SK-N-SH (cell line): ENCODE data around the gene AJM1. TPM values are rescaled to one million over a fixed set of nuclear protein-coding genes. Genes with fewer than 3 reads are reported as not detected.

Source experiments
- CTCF ChIA-PET: fragments of 300-600, 350-600 bp; formaldehyde crosslinking; extraction: SDS; loops from one replicate; lab custom pipeline; 2021; lab: Yijun Ruan, JAX
- POLR2A ChIA-PET: fragments of 350-600 bp; sonication (Branson Sonifier 250); formaldehyde crosslinking; extraction: SDS; loops from one replicate; lab custom pipeline; 2020; ENCODE audit warnings: antibody characterized with exemption, inconsistent platforms; lab: Yijun Ruan, JAX
- DNase-seq: peaks from one replicate; pipeline ENCODE4 v3.0.0; 2012
- H2AFZ ChIP-seq: fragments of 200-600 bp; sonication (generic); 2 replicates; pipeline ENCODE4 v1.8.1; 2016; ENCODE audit warnings: antibody characterized with exemption, mild to moderate bottlenecking, low read depth
- H3F3A ChIP-seq: fragments of 200-600 bp; sonication (generic); replicated peaks from 2 replicates; pipeline ENCODE3; 2016; ENCODE audit warnings: antibody characterized with exemption, mild to moderate bottlenecking; ENCODE audit not compliant: insufficient read depth
- H3K27ac ChIP-seq, 2 experiments: fragments of 200-500 bp in 1 of 2; fragments of 200-600 bp in 1 of 2; sonication (Bioruptor generic) in 1 of 2; sonication (generic), shearing (Covaris generic) in 1 of 2; 2 replicates each; pipeline versions ENCODE4 v1.5.1 to v1.6.1; 2014 to 2016; ENCODE audit warnings: low read depth in 2 of 2, inconsistent platforms in 1 of 2, low read length in 1 of 2, mild to moderate bottlenecking in 1 of 2, mixed read lengths in 1 of 2
- H3K27me3 ChIP-seq: fragments of 200-600 bp; sonication (generic), shearing (Covaris generic); 2 replicates; pipeline ENCODE4 v1.6.1; 2016; ENCODE audit warnings: mixed run types; ENCODE audit not compliant: insufficient read depth
- H3K36me3 ChIP-seq, 2 experiments: fragments of 200-500 bp in 1 of 2; fragments of 200-600 bp in 1 of 2; sonication (Bioruptor generic) in 1 of 2; sonication (generic) in 1 of 2; replicated peaks in 1 of 2; 2 replicates each; pipeline versions ENCODE3 to v1.5.1; 2014 to 2016; ENCODE audit warnings: low read length in 1 of 2, mild to moderate bottlenecking in 1 of 2; ENCODE audit not compliant: insufficient read depth in 2 of 2, control insufficient read depth in 1 of 2
- H3K4me1 ChIP-seq, 2 experiments: fragments of 200-500 bp in 1 of 2; fragments of 200-600 bp in 1 of 2; sonication (Bioruptor generic) in 1 of 2; sonication (generic), shearing (Covaris generic) in 1 of 2; 2 replicates each; pipeline versions ENCODE4 v1.5.1 to v1.6.1; 2014 to 2016; ENCODE audit warnings: low read depth in 1 of 2, low read length in 1 of 2, mixed run types in 1 of 2; ENCODE audit not compliant: insufficient read depth in 2 of 2, control insufficient read depth in 1 of 2
- H3K4me2 ChIP-seq: fragments of 200-600 bp; sonication (generic), shearing (Covaris generic); 2 replicates; pipeline ENCODE4 v1.6.1; 2017; ENCODE audit warnings: mixed run types
- H3K4me3 ChIP-seq, 2 experiments: fragments of 200-500 bp in 1 of 2; fragments of 200-600 bp in 1 of 2; sonication (Bioruptor generic) in 1 of 2; sonication (generic), shearing (Covaris generic) in 1 of 2; 2 replicates each; pipeline versions ENCODE4 v1.5.1 to v1.8.1; 2014 to 2016; ENCODE audit warnings: low read depth in 2 of 2, inconsistent platforms in 1 of 2, low read length in 1 of 2, mild to moderate bottlenecking in 1 of 2, mixed read lengths in 1 of 2, moderate library complexity in 1 of 2
- H3K79me2 ChIP-seq: fragments of 200-600 bp; sonication (generic); 2 replicates; pipeline ENCODE4 v1.8.1; 2017; ENCODE audit warnings: mild to moderate bottlenecking; ENCODE audit not compliant: insufficient read depth
- H3K9ac ChIP-seq: fragments of 200-600 bp; sonication (generic); 2 replicates; pipeline ENCODE4 v1.6.1; 2017; ENCODE audit warnings: mixed run types
- H3K9me2 ChIP-seq: fragments of 200-600 bp; sonication (generic); 2 replicates; pipeline ENCODE4 v1.6.1; 2017; ENCODE audit warnings: mixed run types
- H3K9me3 ChIP-seq: fragments of 200-600 bp; sonication (generic); 2 replicates; pipeline ENCODE4 v1.6.1; 2017; ENCODE audit warnings: mixed run types, mild to moderate bottlenecking, moderate library complexity
- H4K20me1 ChIP-seq: fragments of 200-600 bp; sonication (generic); 2 replicates; pipeline ENCODE4 v1.6.1; 2017; ENCODE audit warnings: mild to moderate bottlenecking, mixed run types; ENCODE audit not compliant: insufficient read depth
- EP300 ChIP-seq, 2 experiments: IDR thresholded peaks; 2 replicates each; pipeline versions ENCODE4 v1.4.0 to v1.6.1; 2012; ENCODE audit warnings: borderline replicate concordance in 1 of 2, low read depth in 1 of 2, low read length in 1 of 2
- FOSL2 ChIP-seq: IDR thresholded peaks from 2 replicates; pipeline ENCODE4 v1.4.0; 2012; ENCODE audit warnings: low read depth, mild to moderate bottlenecking, moderate library complexity, borderline replicate concordance
- FOXJ3 ChIP-seq: sonication (generic); formaldehyde crosslinking; IDR thresholded peaks from 2 replicates; pipeline ENCODE4 v1.5.1; 2020; ENCODE audit warnings: mild to moderate bottlenecking, missing genetic modification reagents
- GATA2 ChIP-seq: sonication (generic); formaldehyde crosslinking; IDR thresholded peaks from 2 replicates; pipeline ENCODE4 v1.5.0; 2020; ENCODE audit warnings: mild to moderate bottlenecking, missing genetic modification reagents
- MEF2A ChIP-seq: IDR thresholded peaks from 2 replicates; pipeline ENCODE4 v1.4.0; 2012; ENCODE audit warnings: low read depth, borderline replicate concordance
- MXI1 ChIP-seq: IDR thresholded peaks from 2 replicates; pipeline ENCODE4 v1.6.1; 2012; ENCODE audit warnings: mild to moderate bottlenecking, low read depth, low read length, improper control_type of control experiment
- RAD21 ChIP-seq: IDR thresholded peaks from 2 replicates; pipeline ENCODE4 v1.6.1; 2012; ENCODE audit warnings: mild to moderate bottlenecking, low read length
- RXRA ChIP-seq: IDR thresholded peaks from 2 replicates; pipeline ENCODE4 v1.4.0; 2012; ENCODE audit warnings: low read depth, mild to moderate bottlenecking, borderline replicate concordance
- SIN3A ChIP-seq: IDR thresholded peaks from 2 replicates; pipeline ENCODE4 v1.6.1; 2012; ENCODE audit warnings: low read depth, mild to moderate bottlenecking, low read length, moderate library complexity, borderline replicate concordance
- TAF1 ChIP-seq: IDR thresholded peaks from 2 replicates; pipeline ENCODE4 v1.6.1; 2012; ENCODE audit warnings: low read depth, mild to moderate bottlenecking, low read length, moderate library complexity, borderline replicate concordance
- TCF12 ChIP-seq: IDR thresholded peaks from 2 replicates; pipeline ENCODE4 v1.4.0; 2012
- YY1 ChIP-seq: IDR thresholded peaks from 2 replicates; pipeline ENCODE4 v1.4.0; 2012; ENCODE audit warnings: low read depth, mild to moderate bottlenecking
- WGBS: methylation state at CpG from one replicate; pipeline ENCODE4 v1.1.6; 2017; ENCODE audit warnings: low lambda C conversion rate; 5-methylcytosine and 5-hydroxymethylcytosine counted together
- polyA plus RNA-seq, 3 experiments: library from polyadenylated mRNA; depleted of rRNA; stranded (reverse); fragments of >200 nt; gene quantifications; 2 replicates each; pipeline ENCODE4 v1.2.3, GENCODE V29; 2012
- TF ChIP-seq, protein P1 (sequence below): fragments of 200-600 bp; sonication (generic); IDR thresholded peaks from 2 replicates; pipeline ENCODE4 v1.6.1; 2017; ENCODE audit warnings: antibody characterized with exemption, mild to moderate bottlenecking, moderate library complexity

Gene AJM1
- polyA plus RNA-seq, 1 of the 3 experiments (the other 2 are of a cell fraction): 2.4 TPM

DNA sequence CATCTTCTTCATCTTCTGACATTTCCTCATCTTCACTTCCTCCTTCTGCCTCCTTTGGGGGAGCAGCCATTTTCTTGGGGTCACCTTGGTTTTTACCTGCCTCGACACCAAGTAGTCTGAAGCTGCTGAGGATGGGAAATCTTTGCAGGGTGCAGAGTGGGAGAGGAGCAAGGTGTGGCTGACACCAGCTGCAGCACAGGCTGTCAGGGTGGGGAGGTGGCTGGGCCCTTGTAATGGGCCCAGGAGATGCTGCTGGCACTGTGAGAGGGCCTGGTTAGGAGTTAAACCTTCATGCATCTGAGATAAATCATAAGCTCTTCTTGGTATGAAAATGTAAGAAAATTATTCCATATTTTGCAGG, 26.9 kb upstream of the AJM1 start (continued):
- TF ChIP-seq SIN3A (no peak), RXRA (no peak), MEF2A (no peak)

DNA sequence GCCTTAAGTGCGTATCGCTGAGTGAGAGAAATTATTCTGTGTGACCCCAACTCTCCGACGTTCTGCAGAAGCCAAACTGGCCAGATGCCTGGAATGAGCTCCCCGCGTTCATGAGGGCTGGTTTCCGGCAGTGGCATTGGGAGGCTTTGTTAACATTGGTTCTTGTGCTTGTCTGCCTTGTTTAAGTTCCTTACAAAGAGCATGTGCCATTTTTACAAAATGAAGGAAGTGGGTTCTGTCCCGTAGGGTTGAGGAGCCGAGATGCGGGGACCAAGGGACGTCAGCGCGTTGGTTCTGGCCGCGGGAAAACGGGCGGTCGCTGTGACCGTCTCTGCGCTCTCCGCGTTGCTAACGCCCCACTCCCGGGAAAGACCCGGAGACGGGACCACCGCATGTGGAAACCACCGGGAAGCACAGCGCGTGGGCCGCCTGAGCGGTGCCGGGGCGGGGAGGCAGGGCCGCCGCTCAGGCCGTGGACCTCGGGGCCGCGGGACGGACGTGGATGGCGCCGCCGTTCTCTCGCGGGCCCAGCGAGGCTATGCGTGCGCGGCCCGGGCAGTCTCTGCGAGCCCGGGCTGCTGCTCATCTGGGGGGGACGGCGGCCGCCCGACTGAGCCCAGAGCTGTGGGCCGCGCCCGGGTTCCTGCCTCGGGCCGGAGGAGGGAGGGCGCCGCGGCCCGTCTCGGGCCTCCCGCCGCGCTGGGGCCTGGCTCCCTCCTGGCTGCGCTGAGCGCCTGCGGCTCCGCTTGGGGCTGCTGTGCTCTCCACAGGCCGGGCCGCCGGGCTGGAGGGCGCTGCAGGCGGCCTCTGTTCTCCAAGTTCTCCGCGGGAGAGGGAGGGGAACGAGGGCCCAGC, 21.1 kb upstream of the AJM1 start:
- ChIA-PET CTCF (interaction anchor here (1.3 kb wide), 1 partner anchor 14 kb away, joined by 3 read pairs; no protein-coding TSS in a partner anchor), POLR2A (no interaction called here)
- WGBS: 97% methylated on average over 76 of the region's 83 CpGs
- Histone ChIP-seq H3K79me2 (peaks cover 49% of the 10 kb centered on the region), H3K4me3 (no peak overlapping the region), H3K4me1 (no peaks in the 10 kb centered on the region), H3K9ac (no peak overlapping the region), H4K20me1 (peaks cover 19% of the 10 kb centered on the region; the same call in 1 of the 2 replicates), H3K27ac (no peak overlapping the region), H3K9me2 (no peaks in the 10 kb centered on the region), H3K36me3 (peaks cover 11 to 20% of the 10 kb centered on the region in 2 experiments), H3K9me3 (no peaks in the 10 kb centered on the region), H3K4me2 (no peak overlapping the region), H3F3A (peaks cover 6% of the 10 kb centered on the region), H3K27me3 (no peaks in the 10 kb centered on the region), H2AFZ (no peak overlapping the region)
- DNase-seq: no peak
- TF ChIP-seq TCF12 (no peak), FOSL2 (no peak), GATA2 (CRISPR knock-in tag) (no peak), EP300 (IDR thresholded peaks at IDR 0.05; ENCODE audit: borderline replicate concordance in 1 of 2, low read depth in 1 of 2, low read length in 1 of 2) (no peak), RAD21 (no peak), YY1 (no peak), FOXJ3 (CRISPR knock-in tag) (no peak), MEF2A (no peak), MXI1 (no peak), TAF1 (no peak)
- TF ChIP-seq, protein P1, sequence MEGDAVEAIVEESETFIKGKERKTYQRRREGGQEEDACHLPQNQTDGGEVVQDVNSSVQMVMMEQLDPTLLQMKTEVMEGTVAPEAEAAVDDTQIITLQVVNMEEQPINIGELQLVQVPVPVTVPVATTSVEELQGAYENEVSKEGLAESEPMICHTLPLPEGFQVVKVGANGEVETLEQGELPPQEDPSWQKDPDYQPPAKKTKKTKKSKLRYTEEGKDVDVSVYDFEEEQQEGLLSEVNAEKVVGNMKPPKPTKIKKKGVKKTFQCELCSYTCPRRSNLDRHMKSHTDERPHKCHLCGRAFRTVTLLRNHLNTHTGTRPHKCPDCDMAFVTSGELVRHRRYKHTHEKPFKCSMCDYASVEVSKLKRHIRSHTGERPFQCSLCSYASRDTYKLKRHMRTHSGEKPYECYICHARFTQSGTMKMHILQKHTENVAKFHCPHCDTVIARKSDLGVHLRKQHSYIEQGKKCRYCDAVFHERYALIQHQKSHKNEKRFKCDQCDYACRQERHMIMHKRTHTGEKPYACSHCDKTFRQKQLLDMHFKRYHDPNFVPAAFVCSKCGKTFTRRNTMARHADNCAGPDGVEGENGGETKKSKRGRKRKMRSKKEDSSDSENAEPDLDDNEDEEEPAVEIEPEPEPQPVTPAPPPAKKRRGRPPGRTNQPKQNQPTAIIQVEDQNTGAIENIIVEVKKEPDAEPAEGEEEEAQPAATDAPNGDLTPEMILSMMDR: no peak
